Fibroblast of skin of abdomen (primary cell): ENCODE measurements around the gene APOM. TPM values are rescaled to one million over a fixed set of nuclear protein-coding genes. Genes with fewer than 3 reads are reported as not detected.

Source experiments
- DNase-seq: peaks from one replicate; pipeline ENCODE4 v3.0.0-alpha.2; 2013
- polyA plus RNA-seq, 2 experiments: library from polyadenylated mRNA; unstranded; fragments of 120-200 nt; gene quantifications; one replicate each; pipeline ENCODE4 v1.2.1, GENCODE V29; 2013; ENCODE audit not compliant: insufficient read length in 2 of 2

The APOM gene
- polyA plus RNA-seq (2013, experiment 1 of 2; ENCODE audit: insufficient read length) = 4.3 TPM
- 4.7 TPM for polyA plus RNA-seq (2013, experiment 2 of 2; ENCODE audit: insufficient read length)

DNA sequence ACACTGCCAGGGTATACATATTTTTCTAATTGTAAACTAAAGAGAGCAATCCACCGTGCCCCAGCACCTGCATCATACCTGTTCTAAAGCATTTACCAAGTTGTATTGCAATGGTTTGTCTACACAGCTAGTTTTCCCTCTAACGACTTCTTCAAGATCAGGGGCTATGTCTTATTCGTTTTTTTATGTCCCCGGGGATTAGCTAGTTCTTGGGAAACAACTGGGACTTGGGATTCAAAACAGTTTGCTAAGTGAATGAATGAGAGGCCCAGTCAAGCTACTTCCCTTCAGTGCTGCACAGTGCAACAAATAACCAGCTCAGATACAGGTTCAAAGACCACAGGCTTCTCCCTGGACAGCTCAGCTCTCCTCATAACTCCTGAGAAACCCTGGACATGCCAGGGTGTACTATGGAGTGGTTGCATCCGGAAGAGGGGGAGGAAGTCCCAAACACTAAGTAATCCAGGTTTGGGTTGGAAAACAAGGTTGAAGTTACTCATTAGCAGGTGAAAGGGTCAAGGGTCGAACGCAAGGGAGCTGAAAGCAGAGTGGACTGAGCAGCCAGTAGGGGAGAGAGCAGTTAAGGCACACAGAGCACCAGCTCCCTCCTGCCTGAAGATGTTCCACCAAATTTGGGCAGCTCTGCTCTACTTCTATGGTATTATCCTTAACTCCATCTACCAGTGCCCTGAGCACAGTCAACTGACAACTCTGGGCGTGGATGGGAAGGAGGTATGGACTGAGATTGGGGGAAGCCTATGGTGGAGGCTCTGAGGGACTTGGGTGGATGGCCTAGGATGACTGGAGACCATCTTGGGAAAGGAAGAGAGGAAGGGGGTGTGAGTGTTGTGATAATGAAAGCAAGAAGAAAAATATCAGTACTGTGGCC is at the start of gene APOM:
TSS of gene APOM (plus strand) at position 546 of the 889 bp plus-strand sequence. CDS start at position 619, 73 bp downstream.
- no peak for DNase-seq

- no peak for DNase-seq
These were observed 48.4 kb upstream of the APOM start for GRCh38 chr6:31607317-31607716.

GRCh38 chr6:31609519-31610406 is 45.9 kb upstream of the APOM start:
- no peak for DNase-seq

DNA sequence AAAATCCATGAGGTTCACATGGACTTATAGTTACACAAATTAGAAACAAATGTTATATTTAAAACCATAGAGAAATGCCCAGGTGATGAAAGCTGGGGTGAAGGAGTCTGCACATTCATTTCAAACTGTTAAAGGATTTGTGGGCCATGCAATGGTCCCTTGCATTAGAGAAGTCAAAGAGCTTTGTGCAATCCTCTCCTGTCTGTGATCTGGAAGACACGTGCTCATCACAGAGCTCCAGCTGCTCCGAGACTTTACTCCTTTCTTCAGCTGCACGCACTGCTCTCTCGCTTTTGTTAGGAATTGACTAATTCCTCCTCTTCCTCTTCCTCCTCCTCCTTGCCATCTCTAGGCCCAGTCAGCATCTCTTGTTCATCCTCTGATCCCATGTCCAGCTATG is 44.7 kb upstream of the APOM start:
- peak; percentile 42 for DNase-seq

DNA sequence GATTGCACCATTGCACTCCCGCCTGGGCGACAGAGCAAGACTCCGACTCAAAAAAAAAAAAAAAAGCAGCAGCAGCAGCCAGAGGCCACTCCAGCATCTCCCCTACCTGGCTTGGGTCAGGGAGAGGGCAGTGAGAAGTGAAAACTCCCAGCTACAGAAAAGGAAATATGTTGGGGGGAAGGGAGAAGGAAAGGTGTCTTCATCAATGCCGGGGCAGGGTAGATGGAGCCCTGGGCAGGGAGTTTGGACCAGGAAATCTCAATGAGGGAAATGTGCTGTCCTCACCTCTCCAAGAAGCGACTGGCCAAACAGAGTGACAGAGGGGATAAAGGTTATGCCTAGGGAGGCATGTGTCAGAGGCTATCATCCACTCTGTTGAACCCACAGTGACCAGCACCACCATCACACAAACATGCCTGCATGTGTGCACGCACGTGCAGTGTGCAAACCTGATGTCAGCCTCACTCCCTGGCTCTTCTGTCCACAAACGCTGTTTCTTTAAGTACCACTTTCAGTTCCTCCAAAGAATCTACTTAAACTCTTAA is 41.5 kb upstream of the APOM start:
- DNase-seq = no peak

DNA sequence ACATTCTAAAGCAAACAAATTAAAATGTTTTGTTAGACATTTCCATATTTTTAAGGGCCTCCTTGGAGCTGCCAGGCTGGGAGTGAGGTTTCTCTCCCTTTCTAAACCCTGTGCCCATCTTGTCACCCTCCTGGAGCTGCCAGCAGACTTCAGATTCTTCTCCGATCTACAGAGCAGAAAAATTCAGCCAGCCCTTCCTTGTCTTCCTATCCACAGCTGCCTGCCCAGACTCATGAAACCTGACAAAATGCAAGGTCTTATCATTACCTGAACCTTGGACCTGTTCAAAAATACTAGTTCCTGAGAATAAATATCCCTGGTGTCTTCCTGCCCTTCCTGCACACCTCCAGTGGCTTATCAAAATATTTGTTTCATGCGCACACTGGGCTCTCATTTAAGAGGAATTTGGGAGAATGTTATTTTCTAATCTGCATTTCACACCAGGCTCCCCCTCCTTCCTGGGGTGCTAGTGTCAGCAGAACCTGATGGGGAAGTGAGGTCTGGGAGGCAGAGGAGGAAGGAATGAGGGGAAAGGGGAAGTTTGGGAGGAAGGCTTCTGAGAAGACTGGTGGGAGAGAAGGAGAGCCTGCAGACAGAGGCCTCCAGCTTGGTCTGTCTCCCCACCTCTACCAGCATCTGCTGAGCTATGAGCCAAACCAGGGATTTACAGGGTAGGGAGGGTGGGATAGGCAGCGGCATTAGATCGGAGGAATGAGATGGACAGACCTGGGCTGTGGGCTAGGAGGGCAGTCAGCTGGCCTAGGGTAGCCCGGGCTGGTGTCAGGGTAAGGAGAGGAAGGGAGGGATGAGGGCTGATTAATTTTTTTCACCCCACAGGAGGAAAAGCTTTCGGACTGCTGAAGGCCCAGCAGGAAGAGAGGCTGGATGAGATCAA is 40.8 kb upstream of the APOM start, which contains the start of gene AIF1:
TSS of gene AIF1 (plus strand) at position 551 of the 895 bp plus-strand sequence. CDS start at position 647, 96 bp downstream.
- no peak for DNase-seq

DNA sequence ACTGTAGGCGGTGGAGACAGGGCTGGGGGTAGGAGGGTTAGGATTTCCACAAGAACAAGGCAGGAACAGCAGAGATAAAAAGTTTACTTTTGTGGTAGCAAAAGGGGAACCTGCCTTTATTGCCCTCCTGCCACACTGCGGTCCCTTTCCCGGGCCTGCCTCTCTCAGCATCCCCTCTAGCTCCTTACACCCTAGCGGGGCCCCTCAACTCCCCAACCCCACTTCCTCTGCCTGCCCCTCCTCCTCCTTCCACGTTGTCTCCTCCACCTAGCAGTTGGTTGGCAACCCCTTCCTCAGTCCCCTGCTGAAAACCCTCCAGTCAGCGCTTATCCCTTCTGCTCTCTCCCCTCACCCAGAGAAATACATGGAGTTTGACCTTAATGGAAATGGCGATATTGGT is 39.9 kb upstream of the APOM start:
- no peak for DNase-seq

GRCh38 chr6:31617010-31617409 is 38.7 kb upstream of the APOM start:
- DNase-seq = no peak

DNA sequence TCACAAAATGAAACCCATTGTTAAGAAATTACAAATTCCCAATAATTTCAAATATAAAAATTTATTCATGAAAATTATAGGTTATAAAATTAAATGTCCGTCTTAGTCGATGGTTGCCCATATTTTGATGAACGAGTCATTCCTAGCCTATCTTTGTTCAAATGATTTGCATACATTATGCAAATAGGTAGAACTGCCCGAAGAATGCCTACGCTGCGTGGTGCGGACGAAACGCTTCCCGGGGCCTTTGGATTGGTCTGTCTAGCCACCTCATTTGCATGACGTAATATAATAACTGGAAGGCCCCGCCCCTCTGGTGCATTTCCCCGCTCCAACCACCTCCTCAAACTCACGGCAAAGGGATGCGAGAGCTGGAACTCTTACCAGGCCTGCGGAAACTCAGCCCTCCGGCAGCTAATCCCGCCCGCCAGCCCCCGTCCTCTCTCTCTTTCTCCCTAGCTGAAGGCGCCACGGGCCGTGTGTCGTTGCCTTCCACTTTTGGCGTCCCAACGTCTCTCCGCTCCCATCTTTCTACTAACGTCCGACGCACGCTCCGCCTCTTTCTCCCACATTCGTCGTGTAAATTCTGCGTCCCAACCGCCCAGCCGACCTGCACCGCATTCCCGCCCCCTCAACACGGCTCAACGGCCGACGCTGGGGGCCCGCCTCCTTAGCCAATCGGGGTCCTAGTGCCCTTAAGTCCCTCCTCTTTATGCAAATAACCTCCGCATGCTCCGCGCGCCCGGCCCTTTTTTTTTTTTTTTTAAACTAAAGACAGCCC is 35.7 kb upstream of the APOM start:
- peak; percentile 100 for DNase-seq

GRCh38 chr6:31620586-31621319 is 34.9 kb upstream of the APOM start, which contains the start of gene PRRC2A:
Gene PRRC2A, plus strand, starts transcription at chr6:31620715. Its CDS starts 2,075 bp downstream, at chr6:31622790.
- DNase-seq = no peak

GRCh38 chr6:31621320-31621939 is 34.3 kb upstream of the APOM start:
- no peak for DNase-seq

DNA sequence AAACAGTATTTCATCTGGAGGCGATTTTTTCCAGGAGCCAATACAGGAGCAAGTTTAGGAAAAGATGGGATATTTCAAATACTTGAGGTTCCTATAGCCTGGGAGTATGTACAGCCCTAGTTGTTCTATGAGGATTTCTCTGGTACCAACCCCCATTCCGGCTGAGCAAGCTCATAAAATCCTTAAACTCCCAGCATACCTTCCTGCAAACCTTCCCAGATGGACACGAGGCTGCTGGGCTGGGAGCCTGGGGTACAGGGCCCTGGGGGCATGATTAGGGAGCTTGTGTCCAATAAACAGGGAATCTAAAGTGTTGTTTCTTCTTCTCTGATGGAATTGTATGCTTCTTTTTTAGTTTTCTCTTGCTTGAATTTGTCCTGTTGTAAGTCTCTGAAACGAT is 33.7 kb upstream of the APOM start:
- DNase-seq = peak; percentile 40

GRCh38 chr6:31622684-31623091 is 33.0 kb upstream of the APOM start:
- DNase-seq = no peak

DNA sequence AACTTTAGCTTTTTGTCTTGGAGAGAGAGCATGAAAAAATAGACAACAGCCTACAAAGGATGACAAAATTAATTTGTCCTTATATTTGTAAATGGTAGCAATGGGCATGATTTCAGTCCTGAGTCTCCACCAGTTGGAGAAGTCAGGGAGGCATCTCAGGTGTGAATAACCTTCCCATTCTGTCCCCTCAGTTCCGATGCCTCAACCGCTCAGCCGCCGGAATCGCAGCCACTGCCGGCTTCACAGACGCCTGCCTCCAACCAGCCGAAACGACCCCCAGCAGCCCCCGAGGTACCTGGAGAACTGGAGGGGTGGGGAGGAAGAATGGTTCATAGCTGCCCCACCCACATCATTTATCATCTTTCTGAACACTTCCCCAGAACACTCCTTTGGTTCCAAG is 31.6 kb upstream of the APOM start:
- DNase-seq = no peak

DNA sequence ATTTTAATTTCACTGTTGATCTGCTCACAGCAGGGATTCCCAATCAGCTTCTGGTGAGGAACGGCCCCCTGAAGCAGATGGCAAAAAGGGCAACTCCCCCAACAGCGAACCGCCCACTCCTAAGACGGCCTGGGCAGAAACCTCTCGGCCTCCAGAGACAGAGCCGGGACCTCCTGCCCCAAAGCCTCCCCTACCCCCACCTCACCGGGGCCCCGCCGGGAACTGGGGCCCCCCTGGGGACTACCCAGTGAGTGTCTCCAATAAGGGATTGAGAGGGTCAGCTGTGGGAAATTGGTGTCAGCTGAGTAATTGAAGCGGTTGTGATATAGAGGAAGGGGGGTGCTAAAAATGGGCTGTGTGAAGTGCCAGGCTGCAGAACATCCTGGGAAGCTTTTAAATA is 28.7 kb upstream of the APOM start:
- DNase-seq = no peak

GRCh38 chr6:31627690-31628287 is 27.9 kb upstream of the APOM start:
- DNase-seq = no peak

DNA sequence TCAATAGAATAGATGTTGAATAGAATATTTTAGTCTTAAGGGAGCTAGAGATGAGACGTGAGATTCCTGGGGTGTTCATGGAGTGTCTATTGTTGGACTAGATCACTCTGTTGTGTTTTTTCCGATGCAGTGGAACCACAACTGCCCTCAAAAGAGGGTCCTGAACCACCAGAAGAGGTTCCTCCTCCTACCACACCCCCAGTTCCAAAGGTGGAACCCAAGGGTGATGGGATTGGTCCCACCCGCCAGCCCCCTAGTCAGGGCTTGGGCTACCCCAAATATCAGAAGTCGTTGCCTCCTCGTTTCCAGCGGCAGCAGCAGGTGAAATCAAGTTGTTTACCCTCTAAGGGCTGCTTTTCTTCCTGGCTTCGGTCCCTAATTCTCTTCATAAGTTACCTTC is 26.7 kb upstream of the APOM start:
- DNase-seq = no peak

DNA sequence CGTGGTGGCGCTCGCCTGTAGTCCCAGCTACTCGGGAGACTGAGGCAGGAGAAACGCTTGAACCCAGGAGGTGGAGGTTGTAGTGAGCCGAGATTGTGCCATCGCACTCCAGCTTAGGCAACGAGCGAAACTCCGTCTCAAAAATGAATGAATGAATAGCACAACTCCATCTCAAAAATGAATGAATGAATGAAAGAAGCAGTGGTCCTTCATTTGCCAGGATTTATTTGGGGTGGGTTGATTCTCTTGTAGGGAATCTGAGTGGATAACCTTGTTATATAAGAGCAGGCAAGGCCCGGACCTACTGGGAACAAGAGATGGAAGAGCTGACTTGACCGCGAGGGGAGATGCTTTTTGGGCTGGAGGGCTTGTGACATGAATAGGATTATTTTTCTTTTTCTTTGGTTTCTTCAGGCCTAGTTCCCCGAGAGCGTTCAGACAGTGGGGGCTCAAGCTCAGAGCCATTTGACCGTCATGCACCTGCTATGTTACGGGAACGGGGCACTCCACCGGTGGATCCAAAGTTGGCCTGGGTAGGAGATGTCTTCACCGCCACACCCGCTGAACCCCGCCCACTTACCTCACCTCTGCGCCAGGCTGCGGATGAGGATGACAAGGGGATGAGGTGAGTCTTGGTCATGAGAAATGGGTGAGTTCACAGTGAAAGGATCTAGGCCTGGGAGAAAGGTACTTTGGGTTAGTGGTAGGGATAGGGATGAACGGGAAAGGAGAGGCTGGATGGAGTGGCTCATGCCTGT is 25.3 kb upstream of the APOM start:
- no peak for DNase-seq
